Gastroesophageal sphincter (tissue), 3 donors: ENCODE measurements around the gene CHD6.

Source experiments
- CTCF ChIP-seq, 4 experiments: fragments of 200-600 bp in 2 of 4; fragments of 450-650 bp in 2 of 4; sonication (generic) in 1 of 4; IDR thresholded peaks; one replicate each; pipeline ENCODE4 v1.5.1; 2017 to 2019; ENCODE audit warnings: antibody characterized with exemption in 4 of 4, mild to moderate bottlenecking in 2 of 4, moderate library complexity in 2 of 4
- EP300 ChIP-seq: sonication (generic); formaldehyde crosslinking; IDR thresholded peaks from one replicate; pipeline ENCODE4 v1.6.1; 2017; ENCODE audit warnings: antibody characterized with exemption, mild to moderate bottlenecking
- POLR2A ChIP-seq, 2 donors: fragments of 450-650 bp; IDR thresholded peaks; one replicate each; pipeline ENCODE4 v1.6.1; 2017; ENCODE audit warnings: antibody characterized with exemption in 2 of 2, mild to moderate bottlenecking in 2 of 2, moderate library complexity in 1 of 2
- POLR2AphosphoS5 ChIP-seq: sonication (generic); formaldehyde crosslinking; IDR thresholded peaks from one replicate; pipeline ENCODE4 v1.6.1; 2017; ENCODE audit warnings: antibody characterized with exemption

GRCh38 chr20:41524980-41525613 is 93.1 kb downstream of the CHD6 start:
- TF ChIP-seq CTCF (IDR thresholded peaks at IDR 0.05) (no peak), POLR2AphosphoS5 (no peak), EP300 (no peak), POLR2A (IDR thresholded peaks at IDR 0.05) (no peak)
